ENCODE data around the gene RAPGEF2. TPM values are rescaled to one million over a fixed set of nuclear protein-coding genes. Genes with fewer than 3 reads are reported as not detected.

Gene RAPGEF2
- total RNA-seq, 1 donor from 2014 or later: 34.8 TPM

DNA sequence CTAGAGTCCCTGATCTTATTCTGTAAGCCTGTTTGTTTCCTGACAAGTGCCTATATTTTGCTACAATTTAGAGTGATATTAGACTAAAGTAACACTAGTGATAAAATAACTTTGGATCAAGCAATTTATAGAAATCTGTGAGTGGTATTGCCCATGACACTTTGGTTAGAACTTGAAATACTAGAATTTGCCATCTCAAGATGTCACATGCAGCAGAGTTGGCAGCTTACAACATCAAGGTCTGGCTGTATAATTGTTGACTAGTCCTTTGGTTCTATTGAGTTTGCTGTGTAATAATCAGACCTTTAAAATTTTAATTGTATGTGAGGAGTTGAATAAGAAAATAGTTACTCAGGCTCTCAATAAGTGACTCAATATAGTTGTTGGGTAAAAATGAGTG lies 167.1 kb downstream of the RAPGEF2 start:
- intact Hi-C loops (cut with micrococcal nuclease): no loop called here

DNA sequence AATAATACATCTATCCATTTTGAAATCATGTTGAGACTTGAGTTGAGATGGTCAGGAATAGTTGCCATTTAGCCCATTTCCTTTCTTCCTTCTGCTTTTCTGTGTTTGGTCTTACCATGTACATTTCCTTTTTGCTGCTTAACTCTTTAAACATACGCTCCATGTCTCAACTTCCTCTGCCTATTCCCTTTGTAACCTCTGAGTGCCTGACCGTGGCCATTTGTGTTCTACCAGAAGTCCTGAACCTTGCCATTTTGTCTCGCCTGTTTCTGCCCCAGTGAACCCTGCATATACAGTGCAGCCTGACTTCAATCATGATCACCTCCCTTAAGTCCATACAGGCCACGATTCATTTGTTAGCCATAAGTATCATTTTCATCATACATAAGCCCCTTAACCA lies 169.0 kb downstream of the RAPGEF2 start:
- intact Hi-C loops (cut with micrococcal nuclease): no loop called here

DNA sequence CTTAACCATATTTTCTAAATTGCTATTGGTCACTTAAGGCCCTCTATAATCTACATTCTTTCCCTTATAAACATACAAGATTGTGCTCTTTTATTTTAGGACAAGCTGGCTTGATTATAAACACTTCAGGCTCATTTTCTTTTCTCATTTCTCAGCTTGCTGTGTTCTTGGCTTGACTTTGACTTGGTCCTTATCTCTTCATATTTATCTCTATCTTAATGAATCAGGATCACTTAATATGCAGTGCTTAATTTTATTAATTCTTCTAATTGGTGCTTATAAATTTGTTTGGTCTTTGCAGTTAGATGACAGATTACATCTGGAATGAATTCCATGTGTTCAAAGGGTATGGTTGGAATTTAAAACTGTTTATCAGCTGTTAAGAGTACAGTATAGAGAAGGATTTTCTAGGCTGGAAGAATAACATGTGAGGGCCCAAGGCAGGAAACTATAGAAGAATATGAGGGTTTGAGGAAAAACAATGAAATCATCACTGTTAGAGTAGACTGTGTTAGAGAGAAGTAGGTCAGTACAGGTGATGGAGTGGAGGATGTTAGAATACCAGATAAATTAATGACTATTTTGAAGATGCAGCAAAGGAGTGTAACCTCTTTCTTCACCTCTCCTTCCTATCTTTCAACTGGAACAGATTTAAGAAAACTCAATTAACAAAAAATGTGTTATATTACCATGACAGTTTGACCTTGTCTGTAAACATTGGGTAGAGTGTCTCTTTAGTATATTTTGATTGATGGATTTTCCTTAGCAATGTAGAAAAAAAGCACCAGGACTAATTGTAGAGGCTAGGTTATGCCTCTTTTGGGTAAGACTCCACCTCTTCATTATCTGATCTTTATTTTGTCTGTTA lies 169.6 kb downstream of the RAPGEF2 start:
- intact Hi-C loops (cut with micrococcal nuclease): no loop called here

DNA sequence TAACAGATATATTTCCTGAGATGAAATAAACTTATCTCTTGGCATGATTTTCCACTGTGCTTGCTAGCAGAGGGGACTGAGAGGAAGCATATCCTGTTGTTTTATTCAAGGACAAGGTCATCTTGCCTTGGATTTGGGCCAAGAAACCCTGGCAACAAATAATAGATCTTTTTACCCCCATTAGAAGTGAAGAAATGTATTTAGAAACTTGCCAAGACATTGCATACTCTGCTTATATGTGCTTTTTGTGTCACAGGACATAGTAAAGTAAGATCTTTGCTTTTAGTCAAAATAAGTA lies 170.2 kb downstream of the RAPGEF2 start:
- intact Hi-C loops (cut with micrococcal nuclease): no loop called here

DNA sequence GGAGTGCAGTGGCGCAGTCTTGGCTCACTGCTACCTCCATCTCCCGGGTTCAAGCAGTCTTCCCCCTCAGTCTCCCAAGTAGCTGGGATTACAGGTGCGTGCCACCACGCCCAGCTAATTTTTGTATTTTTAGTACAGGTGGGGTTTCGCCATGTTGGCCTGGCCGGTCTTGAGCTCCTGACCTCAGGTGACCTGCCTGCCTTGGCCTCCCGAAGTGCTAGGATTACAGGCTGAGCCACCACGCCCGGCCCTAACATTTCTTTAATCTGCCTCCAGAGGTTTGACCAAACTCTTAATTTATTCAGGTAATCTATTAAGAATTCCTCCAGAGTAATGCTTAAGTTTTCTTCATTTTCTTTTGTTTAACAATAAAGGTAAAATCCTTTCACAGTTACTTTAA lies 171.0 kb downstream of the RAPGEF2 start:
- intact Hi-C loops (cut with micrococcal nuclease): no loop called here

DNA sequence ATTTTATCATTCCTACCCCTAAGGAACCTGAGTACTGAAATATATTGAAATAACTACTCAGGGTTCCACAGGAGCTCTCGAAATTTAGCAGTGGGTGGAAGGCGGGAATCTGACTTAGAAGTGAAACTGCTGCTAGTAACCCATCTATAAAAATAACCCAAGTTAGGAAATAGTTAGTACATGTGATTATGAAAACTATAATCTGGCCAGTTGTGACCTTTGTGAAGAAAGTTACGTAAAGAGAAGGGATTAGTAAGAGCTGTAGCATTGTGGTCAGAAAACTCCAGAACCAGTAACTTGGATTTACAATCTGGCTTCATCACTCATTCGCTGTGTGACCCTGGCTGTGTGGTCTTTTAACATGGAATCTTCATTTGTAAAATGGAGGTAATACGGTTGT lies 175.5 kb downstream of the RAPGEF2 start:
- intact Hi-C loops (cut with micrococcal nuclease): no loop called here

DNA sequence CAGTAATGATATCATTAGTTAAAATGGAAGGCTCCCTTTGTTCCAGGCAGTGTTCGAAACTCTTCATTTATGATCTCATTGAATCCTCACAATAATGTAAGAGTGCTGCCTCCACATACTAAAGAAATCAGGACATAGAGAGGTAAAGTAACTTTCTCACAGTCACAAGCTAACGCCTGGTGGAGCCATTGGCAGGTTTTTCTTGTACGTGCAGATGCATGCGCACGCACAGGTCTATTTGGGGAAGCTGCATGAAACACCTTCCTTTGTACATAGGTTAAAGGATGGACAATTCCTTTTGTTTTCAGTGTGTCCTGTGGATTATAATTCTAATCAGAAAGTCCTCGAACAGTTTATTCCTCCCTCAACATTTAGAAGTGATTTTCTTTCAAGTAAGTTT lies 176.2 kb downstream of the RAPGEF2 start:
- intact Hi-C loops (cut with micrococcal nuclease): no loop called here

DNA sequence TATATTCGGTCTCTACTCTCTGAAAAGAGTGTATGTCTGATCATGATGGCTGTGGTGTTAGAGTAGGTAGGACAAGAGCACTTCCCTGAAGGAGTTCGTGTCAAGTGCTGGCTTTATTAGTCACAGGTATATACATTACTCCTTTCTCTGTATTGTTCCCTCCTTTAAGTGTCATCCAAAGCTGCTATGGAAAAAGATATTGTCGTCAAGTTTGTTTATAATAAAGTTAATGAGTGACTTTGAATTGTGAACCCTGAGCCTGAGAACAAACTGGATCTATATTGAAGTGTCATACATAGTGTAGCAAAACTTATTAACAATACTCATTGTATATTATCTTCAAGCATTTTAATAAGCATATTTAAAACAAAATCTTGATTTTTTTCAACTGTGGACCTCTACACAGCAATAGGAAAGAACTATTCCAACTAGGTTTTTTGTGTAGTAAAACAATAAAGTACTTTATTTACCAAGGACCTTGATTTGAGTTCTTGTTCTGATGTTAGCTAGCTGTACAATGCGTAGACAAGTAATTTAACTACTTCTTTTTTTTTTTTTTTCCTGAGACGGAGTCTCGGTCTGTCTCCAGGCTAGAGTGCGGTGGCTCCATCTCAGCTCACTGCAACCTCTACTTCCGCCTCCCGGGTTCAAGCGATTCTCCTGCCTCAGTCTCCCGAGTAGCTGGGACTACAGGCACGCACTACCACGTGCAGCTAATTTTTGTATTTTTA lies 177.7 kb downstream of the RAPGEF2 start:
- intact Hi-C loops (cut with micrococcal nuclease): no loop called here

DNA sequence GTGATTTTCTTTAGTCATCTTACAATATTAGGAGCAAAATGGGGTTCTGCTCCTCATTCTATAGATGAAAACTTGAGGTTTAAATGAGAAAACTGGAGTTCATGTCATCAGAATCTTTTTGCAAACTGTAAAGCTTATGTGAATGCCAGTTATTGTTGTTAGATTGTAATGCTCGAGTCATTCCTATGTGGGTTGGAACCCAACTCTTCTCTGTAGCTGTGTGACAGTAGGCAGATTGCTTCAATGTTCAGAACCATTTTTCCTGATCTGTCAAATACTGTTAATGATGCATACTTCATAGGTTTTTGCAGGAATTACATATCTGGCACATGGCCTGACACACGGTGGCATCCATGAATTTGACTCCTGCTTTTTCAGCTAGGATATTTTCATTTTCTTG lies 178.9 kb downstream of the RAPGEF2 start:
- intact Hi-C loops (cut with micrococcal nuclease): no loop called here

DNA sequence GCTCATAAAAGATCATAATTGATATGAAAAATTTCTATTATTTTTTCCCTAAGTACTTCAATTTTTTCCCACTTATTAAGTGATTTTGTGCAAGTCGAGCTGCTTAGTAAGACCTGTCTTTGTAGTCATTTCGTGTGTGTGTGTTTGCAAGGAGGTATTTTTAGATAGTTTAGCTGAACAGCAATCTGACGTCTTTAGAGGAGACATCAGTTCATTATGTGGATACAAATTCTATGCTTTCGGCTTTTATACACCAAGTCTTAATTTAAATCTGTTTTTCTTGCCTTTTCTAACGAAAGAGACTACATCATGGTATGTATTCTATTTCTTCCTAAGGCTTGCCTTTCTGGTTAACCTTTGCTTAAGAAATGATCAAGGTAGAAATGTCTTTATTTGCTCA lies 179.4 kb downstream of the RAPGEF2 start:
- intact Hi-C loops (cut with micrococcal nuclease): no loop called here

DNA sequence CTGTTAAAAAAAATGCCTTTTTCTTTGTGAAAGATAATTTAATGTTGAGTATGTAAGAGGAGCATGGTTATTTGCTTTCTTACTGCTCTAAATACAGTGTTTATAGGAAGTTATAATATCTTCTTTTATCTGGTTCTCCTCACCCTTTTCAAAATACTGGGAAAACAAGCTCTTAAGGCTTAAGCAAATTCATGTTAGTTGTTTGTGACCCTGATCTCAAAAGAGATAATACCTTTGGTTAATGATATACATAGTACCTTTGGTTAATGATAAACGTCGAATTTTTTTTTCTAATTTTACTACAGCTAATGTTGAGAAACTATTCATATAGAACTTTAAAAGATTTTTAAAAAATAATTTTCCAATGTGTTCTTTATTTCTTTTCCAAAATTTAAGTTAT lies 180.1 kb downstream of the RAPGEF2 start:
- intact Hi-C loops (cut with micrococcal nuclease): no loop called here

DNA sequence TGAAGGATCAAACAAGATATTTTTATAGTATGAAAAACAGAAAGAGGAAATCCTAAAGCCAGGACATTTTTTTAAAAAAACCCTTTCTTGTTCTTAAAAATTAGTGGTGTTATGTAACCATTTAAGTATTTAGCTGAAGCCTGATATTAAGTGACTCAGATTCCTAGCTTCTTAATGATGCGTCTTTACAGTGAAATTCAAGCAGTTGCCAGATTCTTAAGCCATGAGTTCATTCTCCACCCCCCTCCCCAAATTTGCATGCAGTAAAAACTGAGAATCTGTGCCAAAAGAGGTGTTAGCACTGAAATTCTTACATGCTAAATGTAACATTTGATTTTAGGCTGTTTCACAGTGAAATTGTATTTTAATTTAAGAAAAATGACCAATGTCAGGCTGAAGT lies 180.8 kb downstream of the RAPGEF2 start:
- intact Hi-C loops (cut with micrococcal nuclease): no loop called here

DNA sequence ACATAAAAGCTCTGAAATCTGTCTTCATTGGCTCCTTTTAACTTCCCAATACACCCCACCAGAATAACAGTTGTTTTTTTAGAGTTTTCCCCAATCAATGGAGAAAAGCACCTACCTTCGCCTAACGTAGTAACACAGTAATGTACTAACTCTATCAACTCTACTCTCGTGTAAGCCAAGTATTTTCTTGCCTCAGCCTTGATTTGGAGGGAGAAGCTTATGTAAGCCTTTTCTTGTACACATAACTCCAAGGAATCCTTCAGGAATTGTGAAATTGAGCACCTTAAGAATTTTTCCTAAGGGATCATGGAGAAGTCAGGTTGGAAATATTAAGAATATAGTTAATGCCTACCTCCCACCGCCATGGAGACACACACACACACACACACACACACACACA lies 181.2 kb downstream of the RAPGEF2 start:
- intact Hi-C loops (cut with micrococcal nuclease): no loop called here

DNA sequence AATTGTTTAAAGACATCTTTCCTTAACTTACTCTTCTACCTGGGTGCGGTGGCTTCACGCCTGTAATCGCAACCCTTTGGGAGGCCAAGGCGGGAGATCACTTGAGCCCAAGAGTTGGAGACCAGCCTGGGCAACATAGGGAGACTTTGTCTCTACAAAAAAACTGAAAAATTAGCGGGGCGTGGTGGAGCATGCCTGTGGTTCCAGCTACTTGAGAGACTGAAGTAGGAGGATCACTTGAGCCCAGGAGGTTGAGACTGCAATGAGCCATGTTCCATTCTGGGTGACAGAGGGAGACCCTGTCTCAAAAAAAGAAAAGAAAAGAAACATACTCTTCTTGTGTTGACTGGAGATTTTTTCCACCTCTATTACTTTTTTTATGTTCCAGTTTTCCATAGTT lies 181.9 kb downstream of the RAPGEF2 start:
- intact Hi-C loops (cut with micrococcal nuclease): no loop called here

DNA sequence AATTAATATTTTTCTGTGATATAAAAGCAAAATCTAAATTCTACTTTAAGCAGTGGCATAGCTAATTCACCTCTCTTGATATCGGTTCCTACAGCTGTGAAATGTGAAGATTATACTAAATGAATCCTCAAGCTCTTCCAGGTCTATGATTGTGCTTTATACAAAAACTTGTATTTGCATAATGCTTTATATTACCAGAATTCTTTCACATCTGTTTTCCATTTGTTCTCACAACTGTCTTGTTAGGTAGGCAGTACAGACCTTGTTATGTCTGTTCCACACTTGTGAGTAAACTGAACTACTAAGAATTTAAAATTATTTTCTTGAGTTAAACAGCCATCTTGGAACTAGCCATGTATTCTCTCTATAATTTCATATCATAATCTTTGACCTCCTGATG lies 184.9 kb downstream of the RAPGEF2 start:
- intact Hi-C loops (cut with micrococcal nuclease): no loop called here

DNA sequence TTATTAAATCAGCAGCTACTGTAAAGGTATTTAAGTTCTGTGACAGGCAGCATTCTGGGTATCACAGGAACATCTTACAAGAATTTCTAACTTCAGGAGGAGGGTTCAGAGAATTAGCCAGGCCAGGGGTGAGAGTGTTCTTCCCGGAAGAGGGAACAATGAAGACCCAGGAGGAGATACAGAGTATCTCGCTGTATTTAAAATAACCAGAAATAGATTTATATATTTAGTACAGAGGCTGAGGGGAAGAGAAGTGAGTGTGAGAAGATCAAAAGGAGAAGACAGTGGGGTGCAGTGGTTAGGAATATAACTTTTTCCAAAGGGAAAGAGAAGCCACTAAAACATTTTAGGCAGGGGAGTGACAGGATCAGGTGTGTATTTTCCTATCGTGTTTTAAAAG lies 186.8 kb downstream of the RAPGEF2 start:
- intact Hi-C loops (cut with micrococcal nuclease): no loop called here

DNA sequence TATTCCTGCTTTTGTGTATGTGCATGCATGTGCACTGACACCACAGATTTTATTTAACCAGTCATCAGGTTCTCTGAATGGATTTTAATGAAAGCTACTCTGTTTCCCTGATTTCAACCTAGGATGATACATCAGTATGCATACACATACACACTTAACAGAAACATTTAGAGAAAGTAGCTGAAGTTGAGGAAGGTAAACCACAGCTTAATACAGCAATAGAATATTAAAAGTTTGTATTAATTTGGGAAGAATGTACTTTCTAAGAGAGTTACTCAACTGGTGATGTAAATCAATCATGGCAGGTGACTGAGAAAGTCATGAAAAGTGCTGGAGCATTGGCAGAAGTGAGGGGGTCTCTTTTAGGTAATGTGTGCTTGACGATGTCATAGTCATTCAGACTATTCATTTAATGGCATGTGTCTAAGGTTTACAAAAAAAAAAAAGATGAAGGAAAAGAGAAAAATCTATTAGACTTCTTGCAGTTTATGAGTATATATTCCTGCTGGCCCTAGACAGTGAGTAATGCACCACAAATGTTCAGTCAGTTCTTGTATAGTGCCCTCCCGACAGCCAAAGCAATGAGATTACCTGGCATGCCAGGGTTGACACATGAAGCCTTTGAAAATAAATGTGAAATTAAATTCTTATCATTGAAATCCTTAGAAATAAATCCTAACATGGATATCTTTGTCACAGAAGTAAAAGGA lies 187.6 kb downstream of the RAPGEF2 start:
- intact Hi-C loops (cut with micrococcal nuclease): no loop called here

DNA sequence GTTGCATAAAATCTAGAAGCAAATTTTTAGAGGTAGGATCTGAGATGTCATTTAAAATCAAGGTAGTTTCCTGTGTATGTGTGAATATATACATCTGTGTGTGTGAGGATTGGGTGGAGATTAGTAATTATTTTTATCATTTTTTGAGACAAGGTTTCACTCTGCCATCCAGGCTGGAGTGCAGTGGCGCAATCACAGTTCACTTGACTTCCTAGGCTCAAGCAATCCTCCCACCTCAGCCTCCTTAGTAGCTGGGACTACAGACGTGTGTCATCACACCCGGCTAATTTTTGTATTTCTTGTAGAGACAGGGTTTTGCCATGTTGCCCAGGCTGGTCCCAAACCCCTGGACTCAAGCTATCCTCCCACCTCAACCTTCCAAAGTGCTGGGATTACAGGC lies 188.3 kb downstream of the RAPGEF2 start:
- intact Hi-C loops (cut with micrococcal nuclease): no loop called here

DNA sequence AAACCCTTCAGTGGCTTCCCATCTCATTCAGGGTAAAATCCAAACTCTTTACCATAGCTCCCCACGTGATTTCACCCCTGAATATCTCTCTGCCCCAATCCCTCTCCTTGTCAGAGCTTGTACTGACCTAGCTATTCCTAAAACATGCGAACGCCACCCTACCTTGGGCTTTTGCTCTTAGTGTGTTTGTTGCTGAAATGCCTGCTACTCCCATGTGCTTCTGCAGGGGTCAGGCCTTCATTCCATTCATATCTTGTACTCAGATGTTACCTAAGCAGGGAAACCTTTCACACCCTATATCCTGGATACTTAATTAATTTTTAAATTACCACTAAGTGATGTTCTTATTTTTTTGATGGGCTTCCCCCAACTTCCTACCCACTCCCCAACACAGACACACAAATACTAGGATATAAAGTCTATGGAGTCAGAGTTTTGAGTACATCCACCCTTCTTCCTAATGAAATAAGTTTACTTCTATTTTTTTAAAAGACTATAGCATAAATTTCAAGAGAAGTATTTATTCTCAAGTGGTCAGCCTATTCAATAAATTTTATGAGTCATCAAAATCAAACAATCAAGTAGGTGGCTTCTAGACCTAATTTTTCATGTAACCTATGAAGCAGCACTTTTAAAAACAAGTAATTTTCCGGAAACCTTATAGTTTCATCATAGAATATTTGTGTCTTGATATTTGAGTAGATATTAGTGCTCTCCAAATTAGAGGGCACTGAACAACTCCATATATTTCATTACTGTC lies 189.4 kb downstream of the RAPGEF2 start:
- intact Hi-C loops (cut with micrococcal nuclease): no loop called here

DNA sequence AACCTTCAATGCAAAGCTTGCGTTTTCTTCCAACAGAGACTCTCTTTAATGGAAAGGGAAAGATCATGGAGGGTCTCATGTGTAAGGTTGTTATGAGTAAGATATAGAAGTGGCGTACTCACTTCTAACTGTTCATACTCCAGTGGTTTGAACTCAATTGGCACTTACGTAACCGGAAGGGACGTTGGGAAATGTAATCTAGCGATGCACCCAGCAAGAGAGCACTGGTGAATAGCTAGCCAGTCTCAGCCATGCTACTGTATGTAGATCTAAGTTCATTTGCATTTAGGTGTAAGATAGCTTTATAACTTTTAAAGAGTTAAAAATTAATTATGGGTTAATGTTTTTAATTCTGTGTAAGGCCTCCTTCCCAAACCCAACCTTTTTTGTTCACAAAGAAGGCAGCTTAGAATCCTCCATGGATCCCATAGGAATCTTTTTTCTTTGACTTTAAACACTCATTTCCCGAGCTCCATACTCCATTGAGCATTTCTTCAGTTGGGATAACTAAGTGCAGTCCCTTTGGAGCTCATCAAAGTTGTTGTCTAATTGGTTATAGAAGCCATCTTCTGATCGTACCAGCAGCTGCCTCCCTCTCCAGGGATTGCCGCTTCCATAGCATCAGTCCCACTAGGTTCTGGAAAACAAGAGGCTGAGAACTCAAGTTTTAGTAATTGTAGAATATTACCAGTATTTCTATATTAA lies 191.1 kb downstream of the RAPGEF2 start:
- intact Hi-C loops (cut with micrococcal nuclease): no loop called here

DNA sequence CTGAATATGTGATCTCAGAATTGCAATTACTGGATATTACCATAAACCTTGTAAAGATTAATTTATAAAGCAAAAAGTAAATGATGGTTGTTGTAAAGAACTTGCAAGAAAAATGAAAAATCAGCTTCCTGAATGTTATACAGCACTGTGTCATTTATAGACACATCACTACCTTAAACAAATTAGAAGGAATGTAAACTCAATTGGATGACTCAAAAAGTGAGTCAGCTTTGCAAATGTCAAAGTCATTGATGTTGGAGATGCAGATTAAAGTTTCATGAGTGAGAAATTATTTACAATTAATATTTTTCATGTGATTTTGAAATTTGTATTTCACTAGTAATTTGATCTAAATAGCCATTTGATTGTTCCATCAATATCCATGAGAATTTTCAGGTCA lies 193.2 kb downstream of the RAPGEF2 start:
- intact Hi-C loops (cut with micrococcal nuclease): no loop called here

All from T-helper 1 cell treated with Interleukin-12 subunit alpha and Interleukin-12 subunit beta and Interleukin-4 antibody, amounts not matched to agents 30 ng/mL and 1 ng/mL, for 36 hours (primary cell).